ENCODE data around the gene THADA. TPM values are rescaled to one million over a fixed set of nuclear protein-coding genes. Genes with fewer than 3 reads are reported as not detected.

The THADA gene
- total RNA-seq, 4 donors from 2014 or later, result 32.5 to 41.6 (median 39.0) TPM

DNA sequence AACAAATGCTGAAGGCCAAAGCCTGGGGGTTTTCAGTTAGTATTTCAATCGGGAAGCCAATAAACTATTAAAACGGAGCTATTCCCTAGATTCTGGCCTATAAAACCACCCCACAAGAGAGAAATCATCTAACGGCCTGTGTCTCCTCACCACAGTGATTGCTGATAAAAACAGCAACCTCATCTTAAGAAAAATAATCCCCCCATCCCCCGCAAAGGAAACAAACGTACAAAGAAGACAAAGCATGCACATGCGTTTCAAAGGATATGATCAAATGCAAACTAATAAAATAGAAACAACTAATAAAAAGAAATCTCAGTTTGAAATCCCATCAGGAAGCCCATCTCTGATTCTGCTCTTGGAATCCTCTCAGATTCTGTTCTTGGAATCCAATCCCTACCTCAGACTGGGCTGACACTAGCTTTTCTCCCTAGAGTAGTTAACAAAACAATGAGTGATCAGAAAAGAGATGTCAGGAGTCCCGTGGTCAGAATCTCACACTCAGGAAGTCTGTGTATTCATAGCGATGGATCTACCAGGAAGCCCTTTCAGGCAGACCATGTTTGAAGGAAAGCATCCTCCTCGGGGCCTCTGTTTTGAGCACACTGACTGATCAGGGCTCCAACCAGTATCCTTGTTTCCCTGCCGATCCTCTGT lies 150.7 kb downstream of the THADA start:
- ATAC-seq (ENCODE audit: low FRiP score) (no peak), DNase-seq (ENCODE audit: low spot score) (no peak)
- no peak for TF ChIP-seq CTCF (IDR thresholded peaks at IDR 0.05)

DNA sequence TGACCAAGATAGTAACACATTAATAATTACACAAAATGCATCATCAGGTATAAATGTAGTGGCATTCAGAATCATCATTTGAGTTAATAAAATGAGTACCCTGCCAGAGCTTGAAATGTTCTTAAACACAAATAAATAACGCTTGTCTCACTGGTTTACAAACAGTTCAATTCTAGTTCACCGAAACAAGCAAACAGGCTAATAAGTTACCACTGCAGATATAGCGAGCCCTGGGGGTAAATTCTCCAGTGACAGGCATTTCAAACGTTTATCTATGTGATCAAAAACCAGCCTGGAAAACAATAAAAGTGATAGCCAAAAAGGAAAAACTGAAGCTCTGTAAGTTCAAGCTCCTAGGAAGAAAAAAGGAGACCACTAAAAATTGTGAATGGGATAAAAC lies 152.6 kb downstream of the THADA start:
- TF ChIP-seq CTCF (IDR thresholded peaks at IDR 0.05), result no peak
- DNase-seq (ENCODE audit: low spot score) (no peak), ATAC-seq (ENCODE audit: low FRiP score) (no peak)

- no peak for TF ChIP-seq CTCF (IDR thresholded peaks at IDR 0.05)
- ATAC-seq (ENCODE audit: low FRiP score) (no peak), DNase-seq (ENCODE audit: low spot score) (no peak)
Measured at GRCh38 chr2:43441195-43441594, 154.6 kb downstream of the THADA start.

GRCh38 chr2:43438858-43439655 lies 156.8 kb downstream of the THADA start:
- no peak for TF ChIP-seq CTCF (IDR thresholded peaks at IDR 0.05)
- ATAC-seq (ENCODE audit: low FRiP score) (peak; percentile 39), DNase-seq (ENCODE audit: low spot score) (no peak)

DNA sequence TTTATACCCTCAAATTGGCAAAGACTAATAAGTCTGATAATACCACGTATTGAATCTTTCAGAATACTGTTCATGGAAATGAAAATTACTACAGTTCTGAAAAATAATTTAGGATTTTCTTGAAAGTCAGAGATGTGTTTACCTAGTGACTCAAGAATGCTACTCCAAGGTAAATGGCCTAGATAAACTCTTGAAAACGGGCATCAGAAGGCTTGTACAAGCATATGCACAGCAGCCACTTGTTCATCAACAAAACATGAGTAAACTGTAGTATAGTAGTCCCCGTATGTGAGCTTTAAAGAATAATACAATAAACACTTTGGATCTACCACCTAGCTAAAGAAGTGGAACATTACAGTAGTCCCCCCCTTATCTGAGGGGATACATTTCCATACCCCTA lies 157.5 kb downstream of the THADA start:
- no peak for DNase-seq (ENCODE audit: low spot score)
- no peak for ATAC-seq (ENCODE audit: low FRiP score)
- TF ChIP-seq CTCF (IDR thresholded peaks at IDR 0.05), result no peak

GRCh38 chr2:43437363-43437762 lies 158.5 kb downstream of the THADA start:
- ATAC-seq (ENCODE audit: low FRiP score), result no peak
- DNase-seq (ENCODE audit: low spot score), result no peak
- no peak for TF ChIP-seq CTCF (IDR thresholded peaks at IDR 0.05)

DNA sequence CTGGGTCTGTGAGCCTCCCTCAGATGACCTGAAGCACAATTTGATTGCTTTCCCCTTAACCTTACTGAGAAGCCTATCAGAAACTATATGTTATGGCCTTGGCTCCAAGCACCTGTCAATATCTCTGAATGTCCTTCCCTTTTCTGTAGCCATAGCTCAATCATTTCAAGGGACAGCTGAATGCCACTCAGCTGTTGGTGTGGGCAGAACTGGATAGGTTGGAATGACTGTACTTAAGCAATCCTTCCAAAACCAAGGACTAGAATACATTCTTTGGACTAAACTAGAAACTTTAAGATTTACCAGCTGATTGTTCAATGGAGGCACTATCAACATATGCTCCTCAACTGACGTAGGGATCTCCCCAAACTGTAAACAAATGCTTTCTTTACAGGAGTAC lies 159.4 kb downstream of the THADA start:
- no peak for ATAC-seq (ENCODE audit: low FRiP score)
- no peak for DNase-seq (ENCODE audit: low spot score)
- no peak for TF ChIP-seq CTCF (IDR thresholded peaks at IDR 0.05)

All from omental fat pad (tissue), 4 donors.